ENCODE results near the gene MRE11. TPM values are rescaled to one million over a fixed set of nuclear protein-coding genes. Genes with fewer than 3 reads are reported as not detected.

Gene MRE11
- total RNA-seq, 1 experiment from 2014 or later: 40.7 TPM

- Mint-ChIP-seq H3K36me3 (ENCODE audit: insufficient read depth in 1 of 3, low read depth in 3 of 3) (no peaks in the 10 kb centered on the region), H3K27me3 (ENCODE audit: low read depth) (peaks cover 15% of the 10 kb centered on the region), H3K27ac (no peak overlapping the region), H3K4me1 (peaks cover 8 to 11% of the 10 kb centered on the region in 2 experiments), H3K4me3 (no peak overlapping the region), H3K9me3 (no peaks in the 10 kb centered on the region)
- H3K79me1 ChIP-seq (ENCODE audit: insufficient read depth, low read depth, low read length, poor library complexity, severe bottlenecking): no peaks in the 10 kb centered on the region
- no peak overlapping the region for H4K91ac ChIP-seq (ENCODE audit: insufficient read length, low read depth, low read length)
- no peak overlapping the region for H3K14ac ChIP-seq (ENCODE audit: insufficient read depth, low read length)
- no peak overlapping the region for H2AFZ ChIP-seq (ENCODE audit: low read length)
- no peaks in the 10 kb centered on the region for H3K79me2 ChIP-seq (ENCODE audit: insufficient read depth, low read length)
- H3K56ac ChIP-seq (ENCODE audit: insufficient read length, low read depth, low read length): no peak overlapping the region
- H3K27ac ChIP-seq (ENCODE audit: insufficient read length, low read depth, low read length): no peak overlapping the region
- no peak overlapping the region for H2BK120ac ChIP-seq (ENCODE audit: low read depth, low read length, poor library complexity, severe bottlenecking)
- no peak overlapping the region for H3K4me2 ChIP-seq (ENCODE audit: insufficient read depth, insufficient read length, low read length)
- no peak overlapping the region for H2BK12ac ChIP-seq (ENCODE audit: insufficient read length, low read depth, low read length)
- WGBS (ENCODE audit: extremely low coverage, insufficient read length, low lambda C conversion rate): no CpG with 5 or more reads among the region's 1 CpG
- no peak overlapping the region for H2AK5ac ChIP-seq (ENCODE audit: insufficient read length, low read length)
- no peak overlapping the region for H4K5ac ChIP-seq (ENCODE audit: insufficient read length, low read depth, low read length)
- H3K27me3 ChIP-seq (ENCODE audit: insufficient read depth, low read length): no peaks in the 10 kb centered on the region
- no peak overlapping the region for H4K8ac ChIP-seq (replicated peaks; ENCODE audit: insufficient read length, low read depth, low read length)
- no peak overlapping the region for H3K4ac ChIP-seq (ENCODE audit: low read depth, low read length)
- H3K23ac ChIP-seq (ENCODE audit: insufficient read length, low read depth, low read length): no peak overlapping the region
- DNase-seq: no peak
- H3K23me2 ChIP-seq (ENCODE audit: insufficient read length, low read depth, low read length, poor library complexity, severe bottlenecking): no peaks in the 10 kb centered on the region
- H4K20me1 ChIP-seq (ENCODE audit: control insufficient read depth, insufficient read depth, insufficient read length): no peaks in the 10 kb centered on the region
- H3K9ac ChIP-seq (ENCODE audit: extremely low read depth, insufficient read length, low read length): no peak overlapping the region
- H3K4me1 ChIP-seq (ENCODE audit: insufficient read depth, low read length): no peaks in the 10 kb centered on the region
- H3K18ac ChIP-seq (ENCODE audit: insufficient read length, low read depth, low read length): no peak overlapping the region
- no peak overlapping the region for H3T11ph ChIP-seq (ENCODE audit: low read length)
- TF ChIP-seq CTCF (conservative IDR thresholded peaks at IDR 0.05): no peak
- H2BK5ac ChIP-seq (ENCODE audit: insufficient read length, low read length): no peak overlapping the region
- H3K9me3 ChIP-seq (ENCODE audit: control insufficient read depth, low read depth, low read length): no peaks in the 10 kb centered on the region
- no peak overlapping the region for H2BK15ac ChIP-seq (ENCODE audit: low read depth, low read length)
- no peak overlapping the region for H2BK20ac ChIP-seq (ENCODE audit: low read depth, low read length, poor library complexity, severe bottlenecking)
These were observed 45.8 kb upstream of the MRE11 start for GRCh38 chr11:94539420-94539819.

All from H9 (cell line).